HCT116 (cell line): Measurements from ENCODE around the gene EMC10. TPM values are rescaled to one million over a fixed set of nuclear protein-coding genes. Genes with fewer than 3 reads are reported as not detected.

ENCODE experiments used
- total RNA-seq: library from RNA; stranded (reverse); gene quantifications from one replicate; pipeline ENCODE4 v1.2.1, GENCODE V29; 2021; ENCODE audit not compliant: unreplicated experiment

The EMC10 gene
- total RNA-seq, 1 experiment from 2014 or later: 92.4 TPM

Other genes with a start within 250 kb of the EMC10 start
- gene KCNC3, start 147.1 kb upstream of the EMC10 start, total RNA-seq: 6.9 TPM
- gene NAPSA, start 110.9 kb upstream of the EMC10 start, total RNA-seq: 4.4 TPM
- gene NR1H2, start 100.0 kb upstream of the EMC10 start, total RNA-seq: 40.3 TPM
- 122 TPM for gene POLD1, start 92.2 kb upstream of the EMC10 start, total RNA-seq
- 0.96 TPM for gene SPIB, start 57.6 kb upstream of the EMC10 start, total RNA-seq
- gene MYBPC2, start 43.6 kb upstream of the EMC10 start, total RNA-seq: not detected
- gene GARIN5A, start 341 bp downstream of the EMC10 start, total RNA-seq: 12.2 TPM
- gene JOSD2, start 34.7 kb downstream of the EMC10 start, total RNA-seq: 40.9 TPM
- gene ASPDH, start 37.4 kb downstream of the EMC10 start, total RNA-seq: not detected
- gene LRRC4B, start 91.9 kb downstream of the EMC10 start, total RNA-seq: 0.89 TPM
- gene SYT3, start 163.4 kb downstream of the EMC10 start, total RNA-seq: 4.6 TPM
- 14.5 TPM for gene C19orf81, start 172.9 kb downstream of the EMC10 start, total RNA-seq
- 3.0 TPM for gene SHANK1, start 243.3 kb downstream of the EMC10 start, total RNA-seq
- gene CLEC11A, start 246.9 kb downstream of the EMC10 start, total RNA-seq: 7.1 TPM